Esophagus muscularis mucosa (tissue), 3 donors: ENCODE results near the gene SPIN4.

ENCODE experiments used
- CTCF ChIP-seq, 3 experiments: fragments of 200-600 bp in 2 of 3; fragments of 450-650 bp in 1 of 3; sonication (generic) in 2 of 3; IDR thresholded peaks; one replicate each; pipeline ENCODE4 v1.5.1; 2017 to 2019; ENCODE audit warnings: antibody characterized with exemption in 3 of 3, mild to moderate bottlenecking in 2 of 3, moderate library complexity in 1 of 3
- POLR2A ChIP-seq: fragments of 450-650 bp; IDR thresholded peaks from one replicate; pipeline ENCODE4 v1.6.1; 2017; ENCODE audit warnings: antibody characterized with exemption, moderate library complexity, mild to moderate bottlenecking, low read depth

- TF ChIP-seq POLR2A = no peak
- no peak for TF ChIP-seq CTCF (IDR thresholded peaks at IDR 0.05)
Measured at GRCh38 chrX:63350941-63351616, at the start of gene SPIN4.
